ENCODE data around the gene TRIM66. TPM values are rescaled to one million over a fixed set of nuclear protein-coding genes. Genes with fewer than 3 reads are reported as not detected.

TRIM66 gene
- total RNA-seq, 2 donors from 2014 or later, result 9.9 to 12.5 TPM

DNA sequence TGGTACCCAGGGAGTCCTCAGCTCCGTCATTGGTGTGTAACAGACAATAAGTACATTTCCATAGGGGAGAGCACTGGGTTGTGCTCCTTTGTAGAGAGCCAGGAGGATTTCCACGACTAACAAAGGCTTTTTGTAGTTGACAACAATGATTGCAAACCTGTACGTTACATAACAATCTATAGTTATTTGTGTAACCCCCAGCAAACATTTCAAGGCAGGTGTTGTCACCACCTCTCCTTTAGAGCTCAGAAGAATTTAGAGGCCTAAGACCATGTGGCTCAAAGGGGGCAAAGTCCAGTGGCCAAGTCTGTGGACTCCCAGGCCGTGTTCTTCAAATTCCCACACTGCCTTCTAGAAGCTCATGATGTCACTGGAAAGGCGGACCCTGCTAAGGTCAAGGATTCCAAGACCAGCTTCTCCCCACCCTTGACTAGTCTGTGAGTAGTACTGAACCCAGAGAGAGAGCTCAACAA, 15.9 kb upstream of the TRIM66 start:
- DNase-seq (no peak), ATAC-seq (peak; percentile 32)
- intact Hi-C loops (cut with DNase I, micrococcal nuclease), result no loop called here

DNA sequence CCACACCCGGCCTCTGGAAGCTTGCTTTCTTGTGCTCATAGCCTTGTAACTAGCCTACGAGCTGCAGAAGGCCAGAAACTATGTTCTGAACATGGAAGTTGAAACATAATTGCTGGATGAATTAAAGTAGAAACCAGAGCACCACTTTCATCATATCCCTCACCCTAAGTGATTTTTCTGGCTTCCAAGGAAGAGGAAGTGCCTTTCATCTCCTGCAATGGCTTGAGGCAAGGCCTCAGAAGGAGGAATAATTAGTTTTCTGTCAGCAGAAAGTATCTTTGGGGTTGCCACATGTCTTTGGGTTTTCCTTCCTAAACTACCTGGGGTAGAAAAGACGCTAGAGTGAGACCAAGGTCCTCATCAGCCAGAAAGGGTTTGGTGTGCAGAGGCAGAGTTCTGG, 14.6 kb upstream of the TRIM66 start:
- ATAC-seq (no peak), DNase-seq (no peak)
- intact Hi-C loops (cut with DNase I, micrococcal nuclease), result no loop called here

DNA sequence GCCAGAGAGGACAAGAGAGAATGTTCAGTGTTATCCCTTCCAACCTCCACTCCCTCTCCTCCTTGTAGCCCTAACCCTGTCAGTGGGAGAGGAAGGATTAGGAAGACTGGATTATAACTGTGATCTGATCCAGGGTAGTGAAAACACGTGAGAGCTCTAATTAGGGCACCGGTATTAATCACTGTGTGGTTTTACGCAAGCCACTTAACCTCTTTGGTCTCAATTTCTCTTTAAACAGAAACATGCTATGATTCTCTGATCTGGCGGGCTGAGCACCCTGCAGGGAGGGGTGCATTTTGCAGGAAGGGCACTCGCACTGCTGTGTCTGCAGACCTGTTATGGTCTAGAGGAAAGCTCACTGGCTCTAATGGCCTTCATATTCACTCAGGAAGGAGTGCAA, 11.7 kb upstream of the TRIM66 start:
- DNase-seq (no peak), ATAC-seq (no peak)
- intact Hi-C loops (cut with DNase I, micrococcal nuclease), result no loop called here

DNA sequence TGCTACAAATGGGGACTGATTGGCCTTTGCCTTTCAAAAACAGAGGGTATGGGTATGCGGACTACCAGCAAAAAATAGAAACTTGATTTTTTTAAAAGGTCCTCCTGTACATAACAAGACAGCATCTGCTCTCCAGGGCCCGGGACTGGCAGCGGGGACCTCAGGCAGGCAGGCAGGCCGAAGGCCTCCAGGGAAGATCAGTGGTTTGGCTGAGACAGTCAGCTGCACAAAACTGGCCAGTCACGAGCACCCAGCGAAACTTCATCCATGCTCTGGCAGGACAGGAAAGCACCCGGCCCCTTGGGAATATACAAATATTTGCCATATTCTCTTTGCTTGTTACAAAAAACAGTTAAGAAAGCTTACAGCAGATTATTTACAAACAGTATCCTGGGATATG, 11.1 kb upstream of the TRIM66 start:
- ATAC-seq (no peak), DNase-seq (no peak)
- intact Hi-C loops (cut with DNase I, micrococcal nuclease), result no loop called here

DNA sequence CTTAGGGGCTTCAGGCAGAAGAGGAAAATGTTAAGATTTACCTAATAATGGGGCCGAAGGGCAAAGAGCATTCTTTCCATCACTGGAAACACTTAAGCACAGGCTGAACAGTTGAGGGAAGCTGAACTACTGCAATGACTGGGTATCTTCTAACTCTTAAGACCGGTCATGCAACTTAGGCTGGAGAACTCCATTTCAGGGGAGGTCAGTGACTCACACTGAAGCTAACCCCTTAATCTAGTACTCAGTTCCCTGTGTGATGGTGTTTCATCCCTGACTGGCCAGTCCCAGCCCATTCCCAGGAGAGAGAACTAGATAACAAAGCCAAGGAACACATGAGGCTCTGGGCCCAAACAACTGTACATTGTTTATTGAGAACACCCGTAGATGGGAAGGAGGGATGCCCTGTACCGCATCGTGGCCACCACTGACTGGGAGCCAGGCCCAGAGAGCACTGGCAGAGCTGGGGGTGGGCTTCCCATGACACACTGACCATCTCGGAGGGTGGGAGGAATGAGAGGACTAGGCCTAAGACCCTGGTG, 10.6 kb upstream of the TRIM66 start:
- DNase-seq (no peak), ATAC-seq (no peak)
- intact Hi-C loops (cut with DNase I, micrococcal nuclease), result no loop called here

DNA sequence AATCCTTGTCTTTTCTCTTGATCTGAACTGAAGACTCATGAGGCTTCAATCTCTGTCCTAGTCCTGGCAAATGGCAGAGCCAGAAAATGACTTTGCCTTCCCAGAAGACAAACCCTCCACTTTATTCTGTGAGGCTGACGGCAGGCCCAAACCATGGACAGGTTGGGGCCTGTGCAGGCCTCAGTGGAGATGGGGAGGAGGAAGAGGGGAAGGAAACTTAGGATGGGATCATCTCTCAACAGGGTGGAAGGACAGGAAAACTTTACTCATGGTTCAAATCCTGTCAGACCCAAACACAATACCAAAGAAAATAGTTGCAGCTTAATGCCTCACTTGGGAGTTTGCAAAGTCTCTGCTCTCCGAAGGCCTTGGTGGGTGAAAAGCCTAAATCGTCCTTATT, 10.0 kb upstream of the TRIM66 start:
- intact Hi-C loops (cut with DNase I, micrococcal nuclease), result no loop called here
- DNase-seq (peak in 1 of 2 donors; percentile 4), ATAC-seq (no peak)

DNA sequence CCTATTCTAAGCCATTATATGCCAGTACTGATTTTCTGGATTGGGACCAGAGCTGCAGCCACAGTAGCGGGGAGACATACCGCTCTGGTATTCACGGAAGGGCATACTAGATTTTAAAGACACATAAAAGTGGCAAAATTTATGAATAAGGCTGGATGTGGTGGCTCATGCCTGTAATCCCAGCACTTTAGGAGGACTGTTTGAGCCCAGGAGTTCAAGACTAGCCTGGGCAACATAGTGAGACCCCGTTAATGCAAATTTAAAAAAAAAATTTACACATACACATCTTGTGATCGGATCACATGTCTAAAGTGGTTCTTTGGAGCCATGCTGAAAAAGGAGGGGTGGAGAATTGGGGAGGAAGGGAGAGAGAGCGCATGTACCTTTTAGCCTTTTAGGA, 9.1 kb upstream of the TRIM66 start:
- no peak for ATAC-seq
- intact Hi-C loops (cut with DNase I, micrococcal nuclease), result no loop called here
- DNase-seq, result peak in 1 of 2 donors; percentile 8

DNA sequence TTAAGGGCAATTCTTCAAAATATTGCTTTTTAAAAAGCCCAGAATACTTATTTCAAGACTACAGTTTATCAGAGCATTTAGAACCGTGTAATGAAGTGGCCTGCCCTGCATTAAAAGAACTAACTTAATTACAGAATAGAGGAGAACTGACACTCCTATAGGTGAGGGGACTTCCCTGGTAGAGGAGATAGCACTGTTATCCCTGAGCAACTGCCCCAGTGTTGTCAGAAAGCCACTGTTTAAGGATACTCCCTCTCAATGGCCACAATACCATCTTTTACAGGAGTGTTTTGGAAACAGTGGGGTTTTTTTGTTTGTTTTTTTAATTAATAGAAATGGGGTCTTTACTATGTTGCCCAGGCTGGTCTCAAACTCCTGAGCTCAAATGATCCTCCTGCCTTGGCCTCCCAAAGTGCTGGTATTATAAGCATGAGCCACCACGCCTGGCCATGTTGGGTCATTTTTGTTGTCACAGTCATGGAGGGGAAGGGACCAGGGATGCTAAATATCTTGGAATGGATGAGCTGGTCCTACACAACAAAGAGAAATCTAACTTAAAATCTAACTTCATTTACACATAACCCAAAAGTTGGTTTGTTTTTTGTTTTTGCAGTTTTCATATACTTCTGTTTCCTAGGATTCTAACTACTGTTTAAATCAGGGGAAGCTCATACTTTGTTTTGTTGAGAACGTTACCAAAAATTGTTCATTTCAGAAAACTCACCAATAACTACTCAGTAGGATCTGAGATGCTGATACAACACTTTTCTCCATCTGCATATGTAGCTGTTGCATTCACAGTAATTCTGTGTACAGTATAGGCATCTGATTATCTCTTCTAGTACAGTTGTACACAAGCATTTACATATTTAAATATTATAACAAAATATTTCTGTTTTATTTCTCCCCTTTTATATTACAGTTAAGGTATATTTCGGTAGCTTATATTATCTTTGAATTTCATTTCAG, 8.2 kb upstream of the TRIM66 start:
- peak in 1 of 2 donors; percentile 4 for DNase-seq
- intact Hi-C loops (cut with DNase I, micrococcal nuclease), result no loop called here
- no peak for ATAC-seq

DNA sequence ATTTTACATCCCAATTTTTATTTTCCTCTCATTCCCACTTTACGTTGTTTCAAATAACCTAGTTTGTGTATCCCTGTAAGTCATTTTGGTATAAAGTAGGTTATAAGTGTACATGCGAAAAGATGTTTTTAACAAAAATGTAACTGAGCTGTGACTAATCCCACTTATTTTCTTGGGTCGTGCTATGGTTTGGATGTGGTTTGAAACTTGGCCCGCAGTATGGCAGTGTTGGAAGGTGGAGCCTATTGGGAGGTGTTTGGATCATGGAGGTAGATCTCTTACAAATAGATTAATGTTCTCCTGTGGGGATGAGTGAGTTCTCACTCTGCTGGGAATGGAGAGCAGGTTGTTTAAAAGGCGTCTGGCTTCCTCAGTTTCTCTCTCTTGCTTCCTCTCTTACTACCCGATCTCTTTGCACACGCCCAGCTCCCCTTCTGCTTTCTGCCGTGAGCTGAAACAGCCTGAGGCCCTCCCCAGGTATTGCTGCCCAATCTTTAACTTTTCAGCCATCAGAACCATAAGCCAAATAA, 7.3 kb upstream of the TRIM66 start:
- intact Hi-C loops (cut with DNase I, micrococcal nuclease), result loop anchor here in 1 of 2 donors (10.0 kb wide), 1 partner anchor 225 kb away; the partner anchor contains the start of gene AKIP1
- ATAC-seq, result no peak
- DNase-seq, result no peak

DNA sequence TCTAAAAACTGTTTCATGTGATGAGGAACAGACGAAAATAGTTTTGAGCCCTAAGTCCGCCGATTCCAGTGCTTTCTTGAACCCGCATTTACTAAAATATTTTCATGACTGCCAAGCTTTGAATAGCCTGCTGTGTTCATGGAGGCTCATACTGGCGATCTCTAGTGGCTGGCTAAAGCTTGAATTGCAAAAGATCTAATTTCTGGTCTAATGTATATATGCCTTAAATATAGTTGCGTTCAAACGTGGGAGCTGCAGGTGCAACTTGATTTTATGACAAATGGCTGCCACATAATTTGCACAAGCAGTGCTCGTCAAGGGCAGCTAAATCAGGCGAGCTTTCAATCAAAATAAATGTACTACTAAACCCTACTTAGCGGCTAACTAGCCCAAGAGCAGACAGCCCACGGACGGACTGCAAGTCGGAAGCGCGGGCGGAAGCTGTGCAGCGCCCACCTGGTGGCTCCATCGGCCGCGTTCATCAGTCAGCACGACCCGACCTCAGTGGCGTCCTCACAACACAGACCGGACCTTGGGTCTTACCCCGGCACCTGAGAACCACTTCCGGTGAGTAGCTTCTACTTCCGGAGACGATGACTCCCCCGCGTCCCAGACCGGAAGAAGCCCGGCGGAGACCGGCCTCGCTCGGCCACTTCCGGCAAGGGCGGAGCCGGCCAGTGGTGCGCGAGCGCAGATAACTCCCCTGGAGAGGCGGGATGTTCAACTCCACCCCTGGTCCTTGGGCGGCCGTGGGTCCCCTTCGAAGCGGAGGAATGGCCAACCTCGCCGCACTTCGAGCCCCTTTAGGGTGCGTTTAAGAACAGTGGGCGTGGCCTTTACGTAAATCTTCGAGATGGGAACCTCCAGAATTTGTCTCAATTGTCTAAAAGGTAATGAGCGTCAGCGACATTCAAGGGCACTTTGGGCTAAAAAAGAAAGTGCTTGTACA, 6.2 kb upstream of the TRIM66 start:
- intact Hi-C loops (cut with DNase I, micrococcal nuclease), result loop anchor here in 1 of 2 donors (10.0 kb wide), 1 partner anchor 226 kb away; the partner anchor contains the start of gene AKIP1
- DNase-seq, result peak; percentile 94 to 97
- ATAC-seq, result peak; percentile 93

DNA sequence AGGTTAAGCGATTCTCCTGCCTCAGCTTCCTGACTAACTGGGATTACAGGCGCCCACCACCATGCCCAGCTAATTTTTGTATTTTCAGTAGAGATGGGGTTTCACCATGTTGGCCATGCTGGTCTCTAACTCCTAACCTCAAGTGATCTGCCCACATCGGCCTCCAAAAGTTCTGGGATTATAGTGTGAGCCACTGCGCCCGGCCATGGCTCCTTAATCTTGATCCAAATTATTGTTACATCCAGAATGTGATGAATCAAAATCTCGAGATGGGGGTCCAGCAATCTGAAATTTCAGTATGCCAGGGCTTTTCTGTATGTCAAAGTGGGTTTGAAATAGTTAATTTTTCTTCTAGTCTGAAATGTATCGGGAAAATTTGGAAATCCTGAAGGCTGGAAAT, 3.9 kb upstream of the TRIM66 start:
- intact Hi-C loops (cut with DNase I, micrococcal nuclease), result loop anchor here in 1 of 2 donors (10.0 kb wide), 1 partner anchor 228 kb away; the partner anchor contains the start of gene AKIP1
- ATAC-seq (no peak), DNase-seq (no peak)

DNA sequence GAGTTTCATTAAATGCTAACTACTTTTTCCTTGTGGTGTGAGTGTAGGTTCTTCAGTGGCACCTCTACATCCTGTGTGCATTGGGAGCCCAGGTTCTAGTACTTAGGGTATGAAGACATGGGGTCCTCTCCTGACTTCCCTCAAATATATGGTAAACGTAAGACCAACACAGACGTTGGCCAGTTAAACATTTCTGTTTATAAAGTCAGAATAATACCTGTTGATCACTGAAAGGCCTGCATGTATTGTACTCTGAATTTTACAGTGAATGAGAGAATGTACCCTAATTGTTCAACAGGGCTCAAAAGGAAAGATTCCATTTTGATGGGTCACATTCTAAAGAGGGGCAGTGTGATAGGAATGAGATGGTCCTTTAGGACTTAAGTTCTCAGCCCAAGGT, 3.4 kb upstream of the TRIM66 start:
- intact Hi-C loops (cut with DNase I, micrococcal nuclease), result loop anchor here in 1 of 2 donors (10.0 kb wide), 1 partner anchor 229 kb away; the partner anchor contains the start of gene AKIP1
- no peak for ATAC-seq
- DNase-seq, result no peak

DNA sequence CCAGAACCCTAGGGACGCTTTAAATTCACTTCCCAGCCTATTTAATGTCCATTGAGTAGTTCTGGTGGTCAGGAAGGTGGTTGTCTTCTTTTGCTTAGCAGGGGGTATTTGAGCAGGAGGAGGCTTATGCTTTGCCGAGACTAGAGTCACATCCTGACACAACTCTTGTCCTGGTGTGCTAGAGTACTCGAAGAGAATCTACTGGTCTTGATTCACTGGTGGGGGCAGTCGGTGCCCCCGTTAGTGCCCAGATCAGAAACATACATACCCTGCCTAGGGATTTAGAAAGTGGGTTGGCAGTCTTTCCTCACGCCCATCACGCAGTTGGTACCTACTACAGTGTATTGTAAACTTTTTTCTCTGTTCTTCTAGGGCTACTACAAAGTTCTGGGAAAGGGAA, 2.8 kb upstream of the TRIM66 start:
- ATAC-seq, result no peak
- no peak for DNase-seq
- intact Hi-C loops (cut with DNase I, micrococcal nuclease), result loop anchor here in 1 of 2 donors (10.0 kb wide), 1 partner anchor 229 kb away; the partner anchor contains the start of gene AKIP1

DNA sequence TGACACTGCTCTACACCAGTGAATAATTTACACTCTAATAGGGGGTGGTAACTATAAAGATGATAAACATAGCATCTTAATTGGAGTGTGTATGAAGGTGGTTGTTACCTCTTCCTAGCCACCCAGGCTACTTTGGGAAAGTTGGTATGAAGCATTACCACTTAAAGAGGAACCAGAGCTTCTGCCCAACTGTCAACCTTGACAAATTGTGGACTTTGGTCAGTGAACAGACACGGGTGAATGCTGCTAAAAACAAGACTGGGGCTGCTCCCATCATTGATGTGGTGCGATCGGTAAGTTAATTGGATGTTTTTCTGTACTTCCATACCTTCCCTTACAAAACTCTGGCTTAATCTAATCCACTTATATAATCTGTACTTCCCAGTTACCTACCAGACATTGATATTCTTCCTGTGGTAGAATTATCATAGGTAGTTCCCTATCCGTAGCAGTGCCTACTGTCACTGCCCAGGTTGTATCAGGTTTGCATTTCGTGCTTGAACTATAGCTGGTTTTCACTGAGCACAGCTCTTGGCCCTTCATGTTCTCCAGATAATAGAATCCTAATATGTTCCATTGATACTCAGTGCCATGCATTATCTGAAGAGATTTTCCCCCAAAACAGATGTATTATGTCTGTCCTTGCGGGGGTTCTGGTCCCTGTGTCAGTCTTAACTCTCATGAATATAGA, 2.3 kb upstream of the TRIM66 start:
- no peak for ATAC-seq
- DNase-seq, result no peak
- intact Hi-C loops (cut with DNase I, micrococcal nuclease), result loop anchor here in 1 of 2 donors (5.0 to 10.0 kb wide), 2 partner anchors 123 to 230 kb away; partner anchors contain the start of gene AKIP1

DNA sequence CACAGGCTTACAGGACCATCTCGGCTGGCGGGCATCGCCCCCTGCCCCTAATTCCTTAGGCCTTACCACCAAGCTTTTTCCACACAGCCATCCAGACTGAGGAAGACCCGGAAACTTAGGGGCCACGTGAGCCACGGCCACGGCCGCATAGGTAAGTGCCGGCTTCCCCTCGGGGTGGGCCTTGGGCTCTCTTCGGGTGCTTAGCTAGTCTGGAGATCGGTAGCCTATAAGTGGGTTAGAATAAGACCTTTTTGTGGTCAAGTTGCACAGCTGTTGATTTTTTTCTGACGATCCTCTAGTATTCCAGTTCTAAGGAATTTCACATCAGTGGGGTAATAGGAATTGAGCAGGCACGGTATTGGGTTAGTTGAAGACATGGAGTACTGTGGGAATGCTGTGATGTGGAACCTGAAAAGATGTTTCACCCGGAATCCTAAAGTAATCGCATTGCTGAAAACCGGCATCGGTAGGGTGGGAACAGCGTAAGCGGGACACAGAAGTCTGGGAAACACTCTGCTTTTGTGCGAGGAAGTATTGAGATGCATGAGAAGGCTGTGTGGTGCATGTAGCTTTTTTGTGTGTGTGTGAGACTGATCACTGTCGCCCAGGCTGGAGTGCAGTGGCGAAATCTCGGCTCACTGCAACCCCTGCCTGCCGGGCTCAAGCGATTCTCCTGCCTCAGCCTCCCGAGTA, 796 bp upstream of the TRIM66 start:
- DNase-seq (no peak), ATAC-seq (peak; percentile 27)
- intact Hi-C loops (cut with DNase I, micrococcal nuclease), result loop anchor here in 1 of 2 donors (5.0 to 10.0 kb wide), 2 partner anchors 124 to 232 kb away; partner anchors contain the start of gene AKIP1

DNA sequence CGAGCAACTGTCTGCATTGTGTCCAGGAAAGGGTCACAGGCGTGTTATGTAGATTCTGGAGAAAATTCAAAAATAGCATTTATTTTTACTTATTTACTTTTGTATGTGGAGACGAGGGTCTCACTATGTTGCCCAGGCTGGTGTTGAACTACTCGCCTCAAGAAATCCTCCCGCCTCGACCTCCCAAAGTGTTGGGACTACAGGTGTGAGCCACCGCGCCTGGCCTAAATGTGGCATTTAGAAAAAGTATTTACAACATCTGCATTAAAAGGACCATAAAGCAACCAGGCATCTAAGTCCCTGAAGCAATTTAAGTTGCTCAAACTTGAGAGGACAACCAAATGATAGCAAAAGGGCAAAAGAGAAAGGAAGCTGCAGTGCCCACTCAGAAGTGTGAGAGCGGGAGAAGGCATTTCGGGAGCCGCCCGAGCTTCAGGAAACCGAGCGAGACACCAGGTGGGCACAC, 595 bp downstream of the TRIM66 start:
- ATAC-seq, result peak; percentile 37
- intact Hi-C loops (cut with DNase I, micrococcal nuclease), result loop anchor here in 1 of 2 donors (5.0 to 10.0 kb wide), 2 partner anchors 125 to 233 kb away; partner anchors contain the start of gene AKIP1

DNA sequence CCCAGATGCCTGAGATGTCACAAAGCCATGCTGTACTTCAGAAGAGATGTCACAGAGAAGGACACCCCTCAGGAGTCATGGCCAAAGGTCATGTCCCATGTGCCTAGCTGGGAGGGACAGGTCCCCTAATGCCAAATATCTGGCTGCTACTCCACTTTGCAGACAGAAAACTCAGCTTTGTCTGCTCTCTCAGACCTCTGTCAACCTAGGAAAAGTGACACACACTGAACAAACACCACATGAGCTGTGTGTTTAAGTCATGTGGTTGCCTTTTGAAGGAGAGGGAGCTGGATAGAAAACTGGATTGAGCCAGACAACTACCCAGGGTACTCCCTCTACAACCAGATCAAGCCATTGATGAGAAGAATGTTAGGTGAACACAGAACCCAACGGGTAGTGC, 3.5 kb downstream of the TRIM66 start:
- ATAC-seq, result no peak
- intact Hi-C loops (cut with DNase I, micrococcal nuclease), result no loop called here
- no peak for DNase-seq

More for the DNA sequence above, 595 bp downstream of the TRIM66 start:
- DNase-seq, result no peak

Data from left colon (tissue), 2 donors.